HepG2 (cell line): ENCODE results near the gene CD7. TPM values are rescaled to one million over a fixed set of nuclear protein-coding genes. Genes with fewer than 3 reads are reported as not detected.

Source experiments
- AKNA ChIP-seq: sonication (generic); formaldehyde crosslinking; IDR thresholded peaks from 2 replicates; pipeline ENCODE4 v1.4.0; 2020; ENCODE audit warnings: missing genetic modification reagents, borderline replicate concordance
- CENPBD1 ChIP-seq: sonication (generic); formaldehyde crosslinking; IDR thresholded peaks from 2 replicates; pipeline ENCODE4 v1.8.0; 2022; ENCODE audit warnings: missing genetic modification reagents, low read depth, mild to moderate bottlenecking, borderline replicate concordance
- FOXK1 ChIP-seq: sonication (generic); formaldehyde crosslinking; IDR thresholded peaks from 2 replicates; pipeline ENCODE4 v1.4.0; 2020; ENCODE audit warnings: low read depth, missing genetic modification reagents, borderline replicate concordance
- MLXIP ChIP-seq: sonication (generic); formaldehyde crosslinking; IDR thresholded peaks from 2 replicates; pipeline ENCODE4 v1.9.0; 2021; ENCODE audit warnings: missing genetic modification reagents, borderline replicate concordance
- MZF1 ChIP-seq: sonication (generic); formaldehyde crosslinking; IDR thresholded peaks from 2 replicates; pipeline ENCODE4 v1.8.1; 2023; ENCODE audit warnings: mild to moderate bottlenecking, missing genetic modification reagents, borderline replicate concordance
- NPAS2 ChIP-seq: sonication (generic); formaldehyde crosslinking; IDR thresholded peaks from 2 replicates; pipeline ENCODE4 v1.8.0; 2022; ENCODE audit warnings: mild to moderate bottlenecking, missing genetic modification reagents, borderline replicate concordance
- NR2F1 ChIP-seq, 2 experiments: fragments of 450-650 bp in 1 of 2; formaldehyde crosslinking in 1 of 2; IDR thresholded peaks; 2 replicates each; pipeline versions ENCODE4 v1.5.0 to v1.6.1; 2016 to 2020; ENCODE audit warnings: mild to moderate bottlenecking in 1 of 2, missing compliant biosample characterization in 1 of 2, missing genetic modification reagents in 1 of 2, moderate library complexity in 1 of 2
- PRPF4 ChIP-seq: fragments of 200-400 bp; formaldehyde crosslinking; IDR thresholded peaks from 2 replicates; pipeline ENCODE4 v1.6.1; 2016; ENCODE audit warnings: low read length, low read depth; ENCODE audit not compliant: poor library complexity, severe bottlenecking
- RAD21 ChIP-seq: fragments of 450-650 bp; formaldehyde crosslinking; IDR thresholded peaks from 2 replicates; pipeline ENCODE4 v1.5.0; 2020; ENCODE audit warnings: mild to moderate bottlenecking
- RORA ChIP-seq: sonication (generic); formaldehyde crosslinking; IDR thresholded peaks from 2 replicates; pipeline ENCODE4 v1.5.0; 2020; ENCODE audit warnings: mild to moderate bottlenecking, missing genetic modification reagents, moderate library complexity
- ZNF136 ChIP-seq: sonication (generic); formaldehyde crosslinking; IDR thresholded peaks from 2 replicates; pipeline ENCODE4 v1.8.1; 2022; ENCODE audit warnings: low read depth, mild to moderate bottlenecking, moderate library complexity, missing genetic modification reagents
- ZNF18 ChIP-seq: sonication (generic); formaldehyde crosslinking; IDR thresholded peaks from 2 replicates; pipeline ENCODE4 v1.8.0; 2022; ENCODE audit warnings: mild to moderate bottlenecking, missing genetic modification reagents; ENCODE audit not compliant: insufficient replicate concordance
- ZNF354B ChIP-seq: sonication (generic); formaldehyde crosslinking; IDR thresholded peaks from 2 replicates; pipeline ENCODE4 v1.8.0; 2022; ENCODE audit warnings: mild to moderate bottlenecking, missing genetic modification reagents
- ZSCAN9 ChIP-seq: IDR thresholded peaks from 2 replicates; pipeline ENCODE4 v1.6.1; 2016; ENCODE audit warnings: borderline replicate concordance
- ZUFSP ChIP-seq: sonication (generic); formaldehyde crosslinking; IDR thresholded peaks from 2 replicates; pipeline ENCODE4 v1.9.0; 2021; ENCODE audit warnings: missing genetic modification reagents, mild to moderate bottlenecking, borderline replicate concordance
- polyA plus RNA-seq, 8 experiments: library from polyadenylated mRNA; depleted of rRNA in 3 of 8; stranded (reverse) in 7 of 8; unstranded in 1 of 8; fragments of >200 nt; fragmentation: Illumina TruSeq in 4 of 8; extraction: Trizol in 4 of 8; gene quantifications; 2 replicates each; pipeline versions ENCODE4 v1.2.1 to v1.2.3, GENCODE V29; 2011 to 2016; ENCODE audit warnings: low read depth in 4 of 8, missing spikeins in 1 of 8, mixed read lengths in 1 of 8; ENCODE audit not compliant: insufficient read depth in 1 of 8
- total RNA-seq, 5 experiments: library from RNA; depleted of rRNA; stranded (reverse); fragments of >200 nt; fragmentation: Illumina TruSeq; extraction: Trizol; gene quantifications; 2 replicates each; pipeline ENCODE4 v1.2.3, GENCODE V29; 2016; ENCODE audit warnings: low read depth in 1 of 5

CD7 gene
- total and polyA plus RNA-seq, 2 of the 13 experiments (the other 11 are each of a cell fraction or from before 2014, with no cell fraction given): 67.6 to 76.4 TPM

DNA sequence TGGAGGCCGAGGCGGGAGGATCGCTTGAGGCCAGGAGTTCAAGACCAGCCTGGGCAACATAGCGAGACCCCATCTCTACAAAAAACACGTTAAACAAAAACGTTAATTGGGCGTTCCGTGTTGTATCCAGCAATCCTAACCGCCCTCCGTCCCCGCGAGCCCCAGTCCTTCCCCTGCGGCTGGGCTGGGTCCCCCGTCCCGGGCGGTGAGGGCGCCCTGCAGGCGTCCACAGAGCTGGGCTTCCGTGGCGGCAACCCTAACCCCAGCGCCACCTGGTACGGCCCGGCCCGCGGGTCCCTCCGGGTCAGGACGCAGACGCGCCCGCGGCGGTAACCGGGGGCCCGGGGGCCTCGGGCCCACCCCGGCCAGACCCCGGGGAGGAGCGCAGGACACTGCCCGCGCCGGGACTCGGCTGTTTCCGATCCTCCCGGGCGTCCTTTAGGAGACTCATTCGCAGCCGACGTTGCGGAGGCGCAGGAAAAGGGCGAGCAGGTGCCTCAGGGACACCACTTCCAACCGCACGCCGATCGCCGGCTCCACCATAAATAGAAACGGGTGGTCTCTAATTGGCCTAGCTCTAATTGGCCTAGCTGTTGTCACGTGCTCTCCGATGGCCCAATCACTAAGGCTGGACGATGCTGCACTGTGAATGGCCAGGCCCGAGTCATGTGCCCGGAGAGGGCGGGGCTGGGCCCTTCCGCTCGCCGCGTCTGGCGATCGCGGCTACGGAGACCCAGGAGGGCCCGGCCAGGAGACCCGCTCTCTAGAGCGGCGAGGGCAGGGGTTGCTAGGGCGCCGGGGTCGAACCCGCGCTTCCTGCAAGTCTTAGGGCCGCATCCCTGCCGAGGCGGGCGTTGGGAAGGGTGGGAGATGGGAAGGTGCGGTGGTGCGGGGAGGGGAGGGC is 24.9 kb downstream of the CD7 start (continued):
- TF ChIP-seq NPAS2 (CRISPR knock-in tag): no peak
- no peak for TF ChIP-seq MZF1 (CRISPR knock-in tag)
- TF ChIP-seq NR2F1 (CRISPR knock-in tag; IDR thresholded peaks at IDR 0.05): peak in 1 of 2 experiments; percentile 43; a peak in 1 of 4 replicates
- peak; percentile 91; the same call in 1 of the 2 replicates for TF ChIP-seq ZNF354B
- 0 out of 2 replicates have a peak, but pooled peaks have one; percentile 52 for TF ChIP-seq FOXK1
- no peak for TF ChIP-seq MLXIP (CRISPR knock-in tag)
- peak; percentile 88 for TF ChIP-seq ZNF18
- no peak for TF ChIP-seq PRPF4
- TF ChIP-seq AKNA (CRISPR knock-in tag): no peak
- no peak for TF ChIP-seq ZSCAN9
- peak; percentile 43 for TF ChIP-seq RAD21 (CRISPR knock-in tag)
- no peak for TF ChIP-seq ZUFSP
- TF ChIP-seq RORA (CRISPR knock-in tag): no peak
- peak; percentile 60; the same call in 1 of the 2 replicates for TF ChIP-seq ZNF136 (CRISPR knock-in tag)
- no peak for TF ChIP-seq CENPBD1 (CRISPR knock-in tag)
